Measurements from ENCODE around the gene TNS3. TPM values are rescaled to one million over a fixed set of nuclear protein-coding genes. Genes with fewer than 3 reads are reported as not detected.

The TNS3 gene
- total and polyA plus RNA-seq, 10 of the 15 experiments (the other 5 are each of a cell fraction or from before 2014, with no cell fraction given): 0.27 to 2.7 (median 0.79) TPM

GRCh38 chr7:47294556-47295222 lies 287.2 kb downstream of the TNS3 start:
- in situ Hi-C loops (cut with MboI): no loop called here

More at GRCh38 chr7:47294556-47295222, 287.2 kb downstream of the TNS3 start:
- no peak overlapping the region for H2AFZ ChIP-seq (ENCODE audit: control insufficient read depth, low read depth, low read length)
- no peaks in the 10 kb centered on the region for H3K36me3 ChIP-seq (ENCODE audit: control insufficient read depth in 2 of 2, insufficient read depth in 2 of 2, low read length in 1 of 2)
- no peak overlapping the region for H3K27ac ChIP-seq (ENCODE audit: control insufficient read depth, insufficient read depth)
- no peaks in the 10 kb centered on the region for H3K9me3 ChIP-seq (replicated peaks; ENCODE audit: control insufficient read depth, insufficient read depth, low read length)
- no peak for DNase-seq (ENCODE audit: low read depth, low spot score)
- intact Hi-C loops (cut with micrococcal nuclease; ENCODE audit: unreplicated experiment): no loop called here
- WGBS (ENCODE audit: insufficient coverage, insufficient replicate concordance, low lambda C conversion rate, missing lambda C conversion rate): 31% methylated on average over 4 of the region's 4 CpGs
- ChIA-PET SMC1A (ENCODE audit: uncharacterized antibody, unreplicated experiment) (no interaction called here), POLR2A (no interaction called here), CTCF (interaction anchor here (1.3 kb wide), 1 partner anchor 28 kb away, joined by 3 read pairs; no protein-coding TSS in a partner anchor), RAD21 (ENCODE audit: unreplicated experiment) (no interaction called here)
- no peaks in the 10 kb centered on the region for H4K20me1 ChIP-seq (ENCODE audit: control insufficient read depth, insufficient read depth)
- no peak overlapping the region for H3K4me2 ChIP-seq (ENCODE audit: control insufficient read depth, insufficient read depth)
- no TSS peak for BruUV-seq (replicated peaks)
- no peak overlapping the region for H3K4me3 ChIP-seq
- no peak for TF ChIP-seq ZBTB33 (IDR thresholded peaks at IDR 0.05)
- TF ChIP-seq SPI1 (IDR thresholded peaks at IDR 0.05; ENCODE audit: borderline replicate concordance, insufficient read depth, low read depth, low read length): no peak
- no peak for TF ChIP-seq NBN (IDR thresholded peaks at IDR 0.05)
- no peak for TF ChIP-seq MYC (IDR thresholded peaks at IDR 0.05; ENCODE audit: insufficient read depth, insufficient read length, insufficient replicate concordance, low read length, severe bottlenecking)
- TF ChIP-seq BHLHE40 (IDR thresholded peaks at IDR 0.05; ENCODE audit: borderline replicate concordance in 1 of 2, low read depth in 2 of 2, low read length in 1 of 2): no peak
- no peak for TF ChIP-seq NR2F1 (conservative IDR thresholded peaks at IDR 0.05)
- no peak for TF ChIP-seq MXI1 (IDR thresholded peaks at IDR 0.05; ENCODE audit: low read depth, low read length)
- TF ChIP-seq SIN3A (IDR thresholded peaks at IDR 0.05; ENCODE audit: low read depth, low read length): no peak
- no peak for TF ChIP-seq ESRRA (IDR thresholded peaks at IDR 0.05; ENCODE audit: low read length)
- no peak for TF ChIP-seq POLR2AphosphoS5 (IDR thresholded peaks at IDR 0.05; ENCODE audit: low read length)
- no peak for TF ChIP-seq YY1 (IDR thresholded peaks at IDR 0.05; ENCODE audit: low read depth, low read length)
- no peak for TF ChIP-seq NFYA (IDR thresholded peaks at IDR 0.05; ENCODE audit: borderline replicate concordance, low read depth, low read length)
- no peak for TF ChIP-seq TAF1 (IDR thresholded peaks at IDR 0.05; ENCODE audit: borderline replicate concordance, low read depth, low read length)
- TF ChIP-seq NKRF (conservative IDR thresholded peaks at IDR 0.05): no peak
- no peak for TF ChIP-seq IRF4 (IDR thresholded peaks at IDR 0.05; ENCODE audit: low read depth, low read length)
- TF ChIP-seq ZNF24 (IDR thresholded peaks at IDR 0.05): no peak
- TF ChIP-seq RFX5 (IDR thresholded peaks at IDR 0.05; ENCODE audit: low read depth, low read length): no peak
- H3K9ac ChIP-seq (ENCODE audit: control insufficient read depth, insufficient read depth, low read length): no peak overlapping the region
- H3K4me1 ChIP-seq (ENCODE audit: control insufficient read depth, insufficient read depth, low read length): peaks cover 12% of the 10 kb centered on the region
- no peak for FAIRE-seq
- no peaks in the 10 kb centered on the region; a peak in 1 of 4 replicates for H3K27me3 ChIP-seq (replicated peaks in 1 of 2; ENCODE audit: control insufficient read depth in 2 of 2, insufficient read depth in 2 of 2, low read length in 1 of 2)
- no peaks in the 10 kb centered on the region for H3K79me2 ChIP-seq (ENCODE audit: control insufficient read depth, insufficient read depth, low read length)
- ATAC-seq: no peak

All from GM12878 (cell line).